HG03025 (cell line): ENCODE results near the gene FILIP1L.

Source experiments
- ATAC-seq: cut with Tn5 transposase; IDR thresholded peaks from one replicate; pipeline ENCODE4 v1.9.1; 2021; ENCODE audit warnings: mild to moderate bottlenecking, moderate library complexity; ENCODE audit not compliant: unreplicated experiment, low FRiP score

The FILIP1L gene

GRCh38 chr3:99907959-99908544, 206.2 kb downstream of the FILIP1L start:
- ATAC-seq: no peak

GRCh38 chr3:99903869-99904268, 210.4 kb downstream of the FILIP1L start:
- ATAC-seq: no peak

GRCh38 chr3:99902091-99902490, 212.2 kb downstream of the FILIP1L start:
- ATAC-seq: no peak

GRCh38 chr3:99901200-99901926, 212.9 kb downstream of the FILIP1L start:
- no peak for ATAC-seq

GRCh38 chr3:99900248-99900647, 214.1 kb downstream of the FILIP1L start:
- ATAC-seq: no peak

GRCh38 chr3:99899603-99900002, 214.7 kb downstream of the FILIP1L start:
- ATAC-seq: no peak

GRCh38 chr3:99896482-99896881, 217.8 kb downstream of the FILIP1L start:
- no peak for ATAC-seq

- no peak for ATAC-seq
Observed at GRCh38 chr3:99895703-99896441, 218.4 kb downstream of the FILIP1L start.

- ATAC-seq: no peak
Observed at GRCh38 chr3:99895131-99895696, 219.1 kb downstream of the FILIP1L start.

- ATAC-seq: no peak
Observed at GRCh38 chr3:99892332-99892731, 222.0 kb downstream of the FILIP1L start.

GRCh38 chr3:99891610-99892285, 222.6 kb downstream of the FILIP1L start:
- no peak for ATAC-seq

- ATAC-seq: no peak
Observed at GRCh38 chr3:99885851-99886250, 228.4 kb downstream of the FILIP1L start.

- ATAC-seq: no peak
Observed at GRCh38 chr3:99885085-99885484, 229.2 kb downstream of the FILIP1L start.

- ATAC-seq: no peak
Observed at GRCh38 chr3:99884484-99884883, 229.8 kb downstream of the FILIP1L start.

- ATAC-seq: no peak
Observed at GRCh38 chr3:99883693-99884092, 230.6 kb downstream of the FILIP1L start.

GRCh38 chr3:99883138-99883461, 231.2 kb downstream of the FILIP1L start:
- no peak for ATAC-seq

- ATAC-seq: no peak
Observed at GRCh38 chr3:99882436-99883137, 231.7 kb downstream of the FILIP1L start.

GRCh38 chr3:99881121-99881524, 233.2 kb downstream of the FILIP1L start:
- no peak for ATAC-seq

- no peak for ATAC-seq
Observed at GRCh38 chr3:99879275-99879674, 235.0 kb downstream of the FILIP1L start.

- ATAC-seq: no peak
Observed at GRCh38 chr3:99878005-99878404, 236.3 kb downstream of the FILIP1L start.
